Erythroblast (primary cell): ENCODE results near the gene TRIM46.

ENCODE experiments used
- GATA1 ChIP-seq: IDR thresholded peaks from 2 replicates; pipeline ENCODE4 v1.6.1; 2011; ENCODE audit warnings: low read depth, mild to moderate bottlenecking, control low read depth, low read length, moderate library complexity
- POLR2A ChIP-seq: IDR thresholded peaks from 2 replicates; pipeline ENCODE4 v1.6.1; 2011; ENCODE audit warnings: mild to moderate bottlenecking, low read length

- no peak for TF ChIP-seq POLR2A
- TF ChIP-seq GATA1: no peak
Measured at GRCh38 chr1:155169541-155169940, 4.1 kb upstream of the TRIM46 start.
